NCI-H1105 treated with DMSO at 0.1 percent for 48 hours (cell line): ENCODE data around the gene NADSYN1.

Experiments used
- DNase-seq: peaks from one replicate; lab custom pipeline; 2025; lab: John Stamatoyannopoulos, UW

Gene NADSYN1

GRCh38 chr11:71474141-71474770, 21.3 kb downstream of the NADSYN1 start:
- no peak for DNase-seq

GRCh38 chr11:71474771-71475483, 21.9 kb downstream of the NADSYN1 start:
- DNase-seq: no peak

GRCh38 chr11:71476031-71476430, 23.0 kb downstream of the NADSYN1 start:
- no peak for DNase-seq

- no peak for DNase-seq
Measured at GRCh38 chr11:71476926-71477640, 24.1 kb downstream of the NADSYN1 start.

- no peak for DNase-seq
Measured at GRCh38 chr11:71477641-71478527, 24.9 kb downstream of the NADSYN1 start.

GRCh38 chr11:71478528-71478840, 25.5 kb downstream of the NADSYN1 start:
- DNase-seq: no peak

- DNase-seq: no peak
Measured at GRCh38 chr11:71481101-71481960, 28.3 kb downstream of the NADSYN1 start.

GRCh38 chr11:71482216-71482615, 29.2 kb downstream of the NADSYN1 start:
- DNase-seq: no peak

- DNase-seq: no peak
Measured at GRCh38 chr11:71482746-71483364, 29.9 kb downstream of the NADSYN1 start.

- no peak for DNase-seq
Measured at GRCh38 chr11:71483692-71484091, 30.7 kb downstream of the NADSYN1 start.

- DNase-seq: no peak
Measured at GRCh38 chr11:71484248-71485062, 31.5 kb downstream of the NADSYN1 start.

- no peak for DNase-seq
Measured at GRCh38 chr11:71485063-71485399, 32.0 kb downstream of the NADSYN1 start.

GRCh38 chr11:71485466-71485865, 32.5 kb downstream of the NADSYN1 start:
- DNase-seq: no peak

GRCh38 chr11:71486320-71486719, 33.3 kb downstream of the NADSYN1 start:
- no peak for DNase-seq

GRCh38 chr11:71488681-71489270, 35.8 kb downstream of the NADSYN1 start:
- DNase-seq: no peak

- no peak for DNase-seq
Measured at GRCh38 chr11:71489311-71490043, 36.5 kb downstream of the NADSYN1 start.

- no peak for DNase-seq
Measured at GRCh38 chr11:71490044-71490730, 37.2 kb downstream of the NADSYN1 start.

- no peak for DNase-seq
Measured at GRCh38 chr11:71490731-71491390, 37.9 kb downstream of the NADSYN1 start.
